HL-60/S4 treated with phorbol 12-myristate 13-acetate at 8.2 ng/mL for 4 days and 3 days (cell line): Measurements from ENCODE around the gene ENOSF1.
"Not testable (repeated sequence)": the region's sequence is repeated elsewhere in the genome, so short reads cannot be mapped to it uniquely, and the experiment has no call there.

Experiments
- in situ Hi-C: fragments of 300-500 bp; cut with MboI; formaldehyde crosslinking; loops from 2 replicates; pipeline ENCODE4 v1.15.0; 2022; ENCODE audit warnings: low sequenced_read_pairs

The ENOSF1 gene

GRCh38 chr18:712401-713134 is at the start of gene ENOSF1:
TSS of gene ENOSF1 (minus strand) at chr18:712630. CDS start at chr18:712587, 43 bp downstream.
- in situ Hi-C loops = no loop called here

GRCh38 chr18:759864-760263 is 47.4 kb upstream of the ENOSF1 start:
- in situ Hi-C loops = not testable (repeated sequence)

- in situ Hi-C loops = no loop called here
These were observed 43.1 kb upstream of the ENOSF1 start for GRCh38 chr18:755506-755905.

- in situ Hi-C loops = no loop called here
These were observed 42.2 kb upstream of the ENOSF1 start for GRCh38 chr18:754656-755055.

- in situ Hi-C loops = no loop called here
These were observed 38.0 kb upstream of the ENOSF1 start for GRCh38 chr18:750456-750855.

- in situ Hi-C loops = loop anchor here (10.0 kb wide), 1 partner anchor 90 kb away; no protein-coding TSS in a partner anchor
These were observed 32.6 kb upstream of the ENOSF1 start for GRCh38 chr18:744832-745597.

GRCh38 chr18:741931-742512 is 29.6 kb upstream of the ENOSF1 start:
- in situ Hi-C loops = loop anchor here (10.0 kb wide), 1 partner anchor 93 kb away; no protein-coding TSS in a partner anchor

- in situ Hi-C loops = no loop called here
These were observed 19.9 kb upstream of the ENOSF1 start for GRCh38 chr18:732371-732770.

GRCh38 chr18:731185-731584 is 18.8 kb upstream of the ENOSF1 start:
- in situ Hi-C loops = no loop called here

GRCh38 chr18:730692-731091 is 18.3 kb upstream of the ENOSF1 start:
- in situ Hi-C loops = no loop called here

GRCh38 chr18:730120-730519 is 17.7 kb upstream of the ENOSF1 start:
- in situ Hi-C loops = not testable (repeated sequence)

GRCh38 chr18:725646-726045 is 13.2 kb upstream of the ENOSF1 start:
- in situ Hi-C loops = no loop called here

- in situ Hi-C loops = no loop called here
These were observed 11.2 kb upstream of the ENOSF1 start for GRCh38 chr18:723541-724080.

GRCh38 chr18:717003-717402 is 4.6 kb upstream of the ENOSF1 start:
- in situ Hi-C loops = no loop called here

- in situ Hi-C loops = no loop called here
These were observed 3.2 kb upstream of the ENOSF1 start for GRCh38 chr18:715626-716025.

GRCh38 chr18:713135-713490 is 683 bp upstream of the ENOSF1 start:
- in situ Hi-C loops = no loop called here

GRCh38 chr18:711657-712400 is 601 bp downstream of the ENOSF1 start:
- in situ Hi-C loops = no loop called here

- in situ Hi-C loops = no loop called here
These were observed 1.1 kb downstream of the ENOSF1 start for GRCh38 chr18:711310-711656.

GRCh38 chr18:710418-711300 is 1.8 kb downstream of the ENOSF1 start:
- in situ Hi-C loops = no loop called here

- in situ Hi-C loops = no loop called here
These were observed 2.7 kb downstream of the ENOSF1 start for GRCh38 chr18:709771-710170.
